NCI-H226 (cell line): ENCODE measurements around the gene AP3B1.

ENCODE experiments used
- DNase-seq: peaks from one replicate; pipeline ENCODE4 v3.0.0-alpha.2; 2015

The AP3B1 gene

DNA sequence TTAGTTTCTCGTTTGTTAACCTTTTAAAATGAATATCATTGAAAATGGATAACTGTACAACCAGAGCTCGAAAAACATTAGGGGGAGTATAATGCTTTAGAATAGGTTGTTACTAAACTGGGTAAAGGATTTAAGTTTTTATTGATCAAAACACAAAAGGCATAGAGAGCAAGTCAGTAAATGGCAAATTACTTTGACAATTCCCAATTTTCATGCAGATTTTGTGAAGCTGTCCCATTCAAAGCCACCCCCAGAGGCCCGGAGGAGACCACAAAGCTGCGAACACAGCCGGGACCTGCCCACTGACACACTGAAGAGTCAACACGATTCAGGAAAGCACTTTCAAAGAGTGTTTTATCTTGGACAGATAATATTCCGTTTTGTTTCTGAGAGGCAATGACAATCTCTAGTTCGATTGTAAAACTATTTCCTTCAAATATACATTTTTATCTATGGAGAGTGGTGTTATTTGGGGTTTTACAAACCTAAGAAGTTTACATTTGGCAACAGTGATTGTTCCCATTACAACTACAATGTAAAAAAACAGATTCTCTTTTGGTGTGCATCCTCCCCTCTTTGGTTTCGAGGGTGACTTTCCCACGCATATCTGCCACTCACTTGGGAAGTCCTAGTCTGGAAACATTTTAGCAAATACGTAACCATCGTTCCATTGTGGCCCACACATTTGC lies 335.7 kb downstream of the AP3B1 start:
- no peak for DNase-seq

DNA sequence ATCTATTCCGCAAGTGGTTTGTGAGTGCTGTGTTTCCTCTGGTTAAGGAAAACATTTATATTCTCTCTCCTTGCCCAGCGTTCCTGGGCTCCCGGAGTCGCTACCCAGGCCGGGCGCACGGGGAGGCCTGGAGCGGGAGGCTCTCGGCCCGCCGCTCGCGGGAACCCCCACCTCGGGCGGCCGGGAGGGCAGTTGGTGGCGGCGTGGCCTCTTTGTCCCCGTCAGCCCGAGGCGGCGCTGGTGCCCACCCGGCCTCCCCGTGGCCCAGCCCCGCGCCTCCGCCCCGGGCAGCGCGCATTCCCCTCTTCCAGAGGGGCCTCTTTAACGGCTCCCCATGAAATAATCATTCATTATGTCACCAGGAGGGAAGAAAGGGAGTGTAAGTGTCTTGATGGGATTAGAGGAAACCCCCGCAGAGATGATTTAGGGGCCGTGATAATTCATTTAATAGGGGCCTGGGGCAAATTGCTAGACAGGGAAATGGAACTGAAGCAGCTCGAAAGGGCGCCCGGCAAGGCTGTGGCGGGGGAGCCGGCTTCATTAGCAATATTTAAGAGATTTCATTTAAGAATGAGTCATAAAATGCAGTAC lies 336.5 kb downstream of the AP3B1 start:
- no peak for DNase-seq

GRCh38 chr5:77957516-77957915 lies 337.0 kb downstream of the AP3B1 start:
- no peak for DNase-seq

GRCh38 chr5:77957081-77957480 lies 337.4 kb downstream of the AP3B1 start:
- DNase-seq, result no peak

GRCh38 chr5:77955577-77955976 lies 338.9 kb downstream of the AP3B1 start:
- no peak for DNase-seq

DNA sequence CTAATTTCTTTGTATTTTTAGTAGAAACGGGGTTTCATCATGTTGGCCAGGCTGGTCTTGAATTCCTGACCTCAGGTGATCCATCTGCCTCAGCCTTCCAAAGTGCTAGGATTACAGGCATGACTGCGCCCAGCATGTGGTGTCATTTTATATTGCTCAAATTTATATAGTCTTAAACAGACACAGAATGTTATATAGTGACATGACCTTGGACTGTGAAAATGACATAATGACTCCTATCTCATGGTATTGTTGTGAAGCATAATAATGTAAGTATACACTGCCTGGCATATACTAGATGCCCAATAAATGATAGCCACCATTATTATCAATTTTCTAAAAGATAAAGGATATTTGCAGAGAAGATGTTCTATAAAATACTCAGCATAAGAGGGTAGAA lies 341.1 kb downstream of the AP3B1 start:
- no peak for DNase-seq

DNA sequence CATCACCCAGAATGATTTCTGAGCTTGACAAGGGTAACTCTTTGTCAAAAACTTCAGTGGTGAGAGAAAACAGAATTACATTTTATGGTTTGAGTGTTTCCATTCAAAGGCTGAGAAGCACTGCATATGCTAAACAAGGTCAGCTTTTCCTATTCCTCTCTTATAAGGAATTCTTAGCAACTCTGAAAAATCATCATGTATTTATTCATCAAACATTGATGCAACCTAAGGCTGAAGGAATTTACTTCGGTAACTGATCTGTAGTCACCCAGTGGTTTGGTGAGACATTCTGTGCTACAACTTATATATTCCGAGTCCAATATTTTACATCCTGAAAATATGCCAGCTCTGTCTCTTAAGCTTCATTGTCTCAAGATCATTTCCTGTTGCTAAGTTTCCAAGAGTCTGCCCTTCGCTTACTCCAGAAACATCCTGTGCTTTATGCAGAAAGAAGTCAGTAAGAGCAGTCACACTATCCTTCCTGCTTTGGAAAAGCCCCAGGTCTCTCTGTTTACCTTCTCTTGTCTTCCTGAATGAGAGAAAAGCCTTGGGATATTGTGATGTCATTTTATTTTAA lies 341.8 kb downstream of the AP3B1 start:
- no peak for DNase-seq
